Activated T-helper 2 cell treated with anti-CD3 and anti-CD28 coated beads, Interferon-gamma antibody, Interleukin-2, Interleukin-4, amounts not matched to agents 10 μg/mL and 5 μg/mL and 100 μg/mL, durations not matched to agents 14 hours and 24 hours and 36 hours (primary cell): ENCODE results near the gene MITF. TPM values are rescaled to one million over a fixed set of nuclear protein-coding genes. Genes with fewer than 3 reads are reported as not detected.

Experiments used
- DNase-seq: peaks from one replicate; pipeline ENCODE4 v3.0.0; 2021; ENCODE audit warnings: low spot score
- H3K27ac Mint-ChIP-seq: one replicate; pipeline ENCODE4 v1.8.0; 2021; ENCODE audit warnings: mixed read lengths
- H3K27me3 Mint-ChIP-seq: one replicate; pipeline ENCODE4 v1.8.0; 2021; ENCODE audit warnings: low read depth, mixed read lengths
- H3K36me3 Mint-ChIP-seq: one replicate; pipeline ENCODE4 v1.8.0; 2021; ENCODE audit warnings: low read depth, mixed read lengths
- H3K4me1 Mint-ChIP-seq: one replicate; pipeline ENCODE4 v1.8.0; 2021; ENCODE audit warnings: low read depth, mixed read lengths
- H3K4me3 Mint-ChIP-seq: one replicate; pipeline ENCODE4 v1.8.0; 2021; ENCODE audit warnings: low read depth, mild to moderate bottlenecking, moderate library complexity, mixed read lengths
- H3K9me3 Mint-ChIP-seq: one replicate; pipeline ENCODE4 v1.8.0; 2021; ENCODE audit warnings: mixed read lengths
- intact Hi-C: fragments of 100-400 bp; cut with micrococcal nuclease; formaldehyde crosslinking; loops from one replicate; pipeline ENCODE4 v1.15.1; 2023
- total RNA-seq: library from RNA; stranded (reverse); gene quantifications from 2 replicates; pipeline ENCODE4 v1.2.3, GENCODE V29; 2022

Gene MITF
- total RNA-seq, 1 donor from 2014 or later, result 0.07 TPM

GRCh38 chr3:69821133-69821532 lies 81.9 kb downstream of the MITF start:
- DNase-seq, result no peak
- Mint-ChIP-seq H3K9me3 (no peaks in the 10 kb centered on the region), H3K4me1 (no peaks in the 10 kb centered on the region), H3K4me3 (no peak overlapping the region), H3K27me3 (no peaks in the 10 kb centered on the region), H3K27ac (no peak overlapping the region), H3K36me3 (no peaks in the 10 kb centered on the region)
- intact Hi-C loops, result no loop called here

DNA sequence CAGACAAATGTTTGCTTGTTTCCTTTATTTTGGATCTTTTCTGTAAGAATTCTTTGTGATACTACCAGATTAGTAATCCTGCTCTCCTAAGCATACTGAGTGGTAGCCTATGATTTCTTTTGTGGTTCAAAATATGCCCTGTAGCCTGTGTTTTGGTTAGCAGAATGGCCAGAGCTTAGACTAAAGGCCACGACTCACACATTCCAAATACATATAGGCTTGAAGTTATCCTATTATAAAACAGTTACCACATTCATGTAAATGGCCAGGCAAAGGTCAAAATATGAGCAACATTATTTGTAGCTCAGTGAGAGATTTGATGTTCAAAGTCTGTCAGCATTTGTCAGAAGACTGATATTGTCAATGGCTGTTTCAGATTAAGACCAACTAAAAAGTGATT lies 84.5 kb downstream of the MITF start:
- no peaks in the 10 kb centered on the region for H3K27me3 Mint-ChIP-seq
- H3K27ac Mint-ChIP-seq, result no peak overlapping the region
- no peaks in the 10 kb centered on the region for H3K36me3 Mint-ChIP-seq
- H3K4me3 Mint-ChIP-seq, result no peak overlapping the region
- intact Hi-C loops, result no loop called here
- H3K9me3 Mint-ChIP-seq, result no peaks in the 10 kb centered on the region
- no peaks in the 10 kb centered on the region for H3K4me1 Mint-ChIP-seq
- DNase-seq, result no peak

GRCh38 chr3:69825446-69825845 lies 86.2 kb downstream of the MITF start:
- Mint-ChIP-seq H3K27ac (no peak overlapping the region), H3K4me1 (no peaks in the 10 kb centered on the region), H3K9me3 (no peaks in the 10 kb centered on the region)

DNA sequence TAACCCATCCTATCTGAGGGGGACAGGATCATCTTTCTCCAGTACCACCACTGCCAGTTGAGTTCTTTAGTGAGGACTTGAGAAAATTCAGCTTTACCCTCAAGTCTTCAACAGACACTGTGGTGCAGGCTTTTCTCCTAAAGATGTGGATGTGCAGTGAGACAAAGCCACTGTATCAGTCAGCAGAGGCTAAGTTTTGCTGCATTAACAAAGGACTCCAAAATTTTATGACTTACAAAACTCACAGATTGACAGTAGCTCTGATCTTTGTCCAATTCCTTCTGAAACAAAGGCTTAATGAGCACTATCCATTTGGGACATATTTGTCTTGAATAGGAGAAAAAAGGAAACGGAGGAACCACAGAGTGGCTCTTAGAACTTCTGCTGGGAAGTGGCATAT lies 87.9 kb downstream of the MITF start:
- H3K27ac Mint-ChIP-seq, result no peak overlapping the region
- no peaks in the 10 kb centered on the region for H3K27me3 Mint-ChIP-seq
- intact Hi-C loops, result no loop called here
- no peaks in the 10 kb centered on the region for H3K4me1 Mint-ChIP-seq
- no peaks in the 10 kb centered on the region for H3K9me3 Mint-ChIP-seq
- no peak overlapping the region for H3K4me3 Mint-ChIP-seq
- DNase-seq, result no peak
- no peaks in the 10 kb centered on the region for H3K36me3 Mint-ChIP-seq

More at GRCh38 chr3:69825446-69825845, 86.2 kb downstream of the MITF start:
- no peak overlapping the region for H3K4me3 Mint-ChIP-seq
- intact Hi-C loops, result no loop called here
- DNase-seq, result no peak
- no peaks in the 10 kb centered on the region for H3K27me3 Mint-ChIP-seq
- no peaks in the 10 kb centered on the region for H3K36me3 Mint-ChIP-seq

GRCh38 chr3:69828817-69829216 lies 89.6 kb downstream of the MITF start:
- DNase-seq, result no peak
- no peaks in the 10 kb centered on the region for H3K36me3 Mint-ChIP-seq
- H3K4me3 Mint-ChIP-seq, result no peak overlapping the region
- no peaks in the 10 kb centered on the region for H3K4me1 Mint-ChIP-seq
- H3K27me3 Mint-ChIP-seq, result no peaks in the 10 kb centered on the region
- intact Hi-C loops, result no loop called here
- H3K27ac Mint-ChIP-seq, result no peak overlapping the region
- H3K9me3 Mint-ChIP-seq, result peaks cover 3% of the 10 kb centered on the region

GRCh38 chr3:69830147-69830546 lies 90.9 kb downstream of the MITF start:
- intact Hi-C loops, result no loop called here
- no peaks in the 10 kb centered on the region for H3K4me1 Mint-ChIP-seq
- DNase-seq, result no peak
- H3K27me3 Mint-ChIP-seq, result no peaks in the 10 kb centered on the region
- no peak overlapping the region for H3K4me3 Mint-ChIP-seq
- H3K27ac Mint-ChIP-seq, result no peak overlapping the region
- peaks cover 7% of the 10 kb centered on the region for H3K9me3 Mint-ChIP-seq
- no peaks in the 10 kb centered on the region for H3K36me3 Mint-ChIP-seq

- H3K9me3 Mint-ChIP-seq, result peaks cover 15% of the 10 kb centered on the region
- no peak for DNase-seq
- no peak overlapping the region for H3K4me3 Mint-ChIP-seq
- intact Hi-C loops, result no loop called here
- no peaks in the 10 kb centered on the region for H3K36me3 Mint-ChIP-seq
- no peak overlapping the region for H3K27ac Mint-ChIP-seq
- no peaks in the 10 kb centered on the region for H3K4me1 Mint-ChIP-seq
- H3K27me3 Mint-ChIP-seq, result no peaks in the 10 kb centered on the region
Measured at GRCh38 chr3:69831737-69832136, 92.5 kb downstream of the MITF start.

DNA sequence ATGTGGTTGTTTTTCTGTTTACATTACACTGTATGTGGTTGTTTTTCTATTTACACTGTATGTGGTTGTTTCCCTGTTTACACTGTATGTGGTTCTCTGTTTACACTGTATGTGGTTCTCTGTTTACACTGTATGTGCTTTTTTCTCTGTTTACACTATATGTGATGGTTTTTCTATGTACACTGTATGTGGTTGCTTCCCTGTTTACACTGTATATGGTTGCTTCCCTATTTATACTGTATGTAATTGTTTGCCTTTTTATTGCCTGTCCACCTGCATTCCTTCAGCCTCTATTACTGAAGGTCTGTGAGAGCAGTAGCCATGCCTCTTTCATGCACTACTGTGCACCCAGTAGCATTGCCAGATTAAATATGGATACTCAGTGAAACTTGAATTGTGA lies 94.3 kb downstream of the MITF start:
- H3K9me3 Mint-ChIP-seq, result peaks cover 15% of the 10 kb centered on the region
- intact Hi-C loops, result no loop called here
- H3K27ac Mint-ChIP-seq, result no peak overlapping the region
- no peaks in the 10 kb centered on the region for H3K27me3 Mint-ChIP-seq
- H3K36me3 Mint-ChIP-seq, result no peaks in the 10 kb centered on the region
- H3K4me1 Mint-ChIP-seq, result no peaks in the 10 kb centered on the region
- no peak for DNase-seq
- H3K4me3 Mint-ChIP-seq, result no peak overlapping the region

DNA sequence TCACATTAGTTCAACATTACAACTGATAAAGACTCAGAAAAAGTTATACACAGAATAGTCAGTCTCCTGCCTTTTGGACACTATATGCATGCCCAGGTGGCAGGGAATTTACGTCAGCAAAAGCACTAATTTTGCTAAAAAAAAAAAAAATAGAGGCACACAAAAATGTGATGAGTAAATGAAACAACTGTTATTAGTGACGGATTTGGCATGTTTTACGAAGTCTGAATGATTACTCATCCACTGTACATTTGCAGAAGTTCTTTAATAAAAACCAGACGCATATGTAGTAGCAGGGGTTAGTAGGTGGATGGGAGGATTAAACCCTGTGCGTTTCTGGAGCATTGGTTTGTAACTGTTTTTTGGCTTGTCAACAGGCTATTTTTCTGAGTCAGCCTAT lies 99.0 kb downstream of the MITF start:
- Mint-ChIP-seq H3K9me3 (peaks cover 15% of the 10 kb centered on the region), H3K36me3 (no peaks in the 10 kb centered on the region), H3K27ac (no peak overlapping the region), H3K4me3 (no peak overlapping the region), H3K27me3 (no peaks in the 10 kb centered on the region), H3K4me1 (no peaks in the 10 kb centered on the region)
- intact Hi-C loops, result no loop called here
- no peak for DNase-seq

DNA sequence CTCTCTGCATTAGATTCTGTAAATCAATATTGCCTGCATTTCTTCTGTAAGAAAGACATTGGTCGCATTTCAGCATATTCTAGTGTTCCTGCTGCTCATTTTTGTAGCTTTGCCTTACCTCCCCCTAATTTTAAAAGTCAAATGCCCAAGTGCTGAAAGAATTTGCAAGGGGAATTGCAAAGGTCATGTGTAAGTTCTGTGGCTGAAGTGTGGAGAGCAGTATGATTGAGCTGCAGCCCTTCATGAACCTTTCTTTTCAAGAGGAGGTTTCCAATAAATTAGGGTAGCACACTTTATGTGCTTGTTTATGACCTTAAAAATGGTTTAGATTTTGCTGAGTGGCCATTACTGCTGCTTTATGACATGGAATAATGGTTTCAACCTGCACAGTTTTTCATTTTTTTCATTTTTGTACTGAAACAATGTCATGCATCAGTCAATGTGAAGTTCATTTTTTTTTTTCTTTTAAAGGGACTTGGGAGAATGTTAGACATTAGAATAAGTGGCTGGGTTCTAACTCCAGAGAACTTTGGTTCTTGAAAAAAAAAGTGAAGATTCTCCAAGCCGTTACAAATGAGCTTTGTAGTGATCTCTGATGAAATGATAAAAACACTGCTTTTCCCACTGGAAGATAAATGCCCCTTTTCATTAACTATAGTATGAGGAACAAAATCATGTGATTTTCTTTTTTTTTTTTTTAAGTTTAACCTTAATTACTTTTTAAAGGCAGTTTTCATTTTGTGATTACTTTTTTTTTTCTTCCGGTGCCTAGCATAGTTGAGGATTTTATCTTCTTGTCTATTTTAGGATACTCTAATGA lies 99.6 kb downstream of the MITF start:
- intact Hi-C loops, result no loop called here
- peaks cover 11% of the 10 kb centered on the region for H3K9me3 Mint-ChIP-seq
- H3K4me3 Mint-ChIP-seq, result no peak overlapping the region

DNA sequence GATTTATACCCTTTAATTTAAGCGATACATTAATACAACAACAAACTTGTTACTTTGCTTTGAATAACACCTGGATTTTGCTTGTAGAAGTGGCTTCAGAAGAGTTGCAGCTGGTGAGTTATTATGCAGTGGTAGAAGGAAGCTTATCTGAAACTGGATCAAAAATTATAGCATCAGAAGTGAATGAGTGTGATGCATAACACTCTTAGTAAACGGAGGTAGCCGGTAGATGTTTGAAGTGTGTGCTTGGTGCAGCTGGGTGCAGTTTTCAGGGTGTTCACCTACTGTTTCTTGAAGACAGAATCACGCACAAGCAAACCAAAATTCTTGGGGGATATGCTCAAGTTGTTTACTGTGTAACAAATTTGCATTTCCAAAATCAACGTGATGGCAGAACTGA lies 103.1 kb downstream of the MITF start:
- DNase-seq, result no peak
- intact Hi-C loops, result no loop called here
- no peaks in the 10 kb centered on the region for H3K9me3 Mint-ChIP-seq
- H3K36me3 Mint-ChIP-seq, result no peaks in the 10 kb centered on the region
- H3K4me1 Mint-ChIP-seq, result no peaks in the 10 kb centered on the region
- no peak overlapping the region for H3K27ac Mint-ChIP-seq
- no peak overlapping the region for H3K4me3 Mint-ChIP-seq
- no peaks in the 10 kb centered on the region for H3K27me3 Mint-ChIP-seq

More for the DNA sequence above, 99.6 kb downstream of the MITF start:
- H3K36me3 Mint-ChIP-seq, result no peaks in the 10 kb centered on the region
- no peak overlapping the region for H3K27ac Mint-ChIP-seq
- H3K27me3 Mint-ChIP-seq, result no peaks in the 10 kb centered on the region
- no peaks in the 10 kb centered on the region for H3K4me1 Mint-ChIP-seq
- no peak for DNase-seq

DNA sequence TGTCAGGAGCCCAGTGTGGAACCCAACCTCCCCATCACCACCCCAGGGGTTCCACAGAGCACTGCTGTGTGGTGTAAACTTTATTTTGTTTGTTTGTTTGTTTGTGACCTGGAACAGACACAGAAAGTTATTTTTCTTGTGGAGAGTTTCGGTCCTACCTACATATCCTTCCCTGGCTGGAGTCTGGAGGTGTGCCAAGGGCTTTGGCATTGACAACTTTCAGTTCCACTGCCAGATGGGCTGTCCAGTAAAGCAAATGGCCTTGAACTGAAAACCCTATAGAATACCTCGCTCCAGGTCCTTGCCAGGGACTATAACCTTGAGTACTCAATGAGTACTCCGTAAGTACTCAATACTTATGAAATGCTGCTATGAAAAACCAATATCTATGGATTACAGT lies 103.5 kb downstream of the MITF start:
- Mint-ChIP-seq H3K9me3 (no peaks in the 10 kb centered on the region), H3K27me3 (no peaks in the 10 kb centered on the region), H3K4me1 (no peaks in the 10 kb centered on the region), H3K4me3 (no peak overlapping the region), H3K36me3 (no peaks in the 10 kb centered on the region), H3K27ac (no peak overlapping the region)
- DNase-seq, result no peak
- intact Hi-C loops, result no loop called here

DNA sequence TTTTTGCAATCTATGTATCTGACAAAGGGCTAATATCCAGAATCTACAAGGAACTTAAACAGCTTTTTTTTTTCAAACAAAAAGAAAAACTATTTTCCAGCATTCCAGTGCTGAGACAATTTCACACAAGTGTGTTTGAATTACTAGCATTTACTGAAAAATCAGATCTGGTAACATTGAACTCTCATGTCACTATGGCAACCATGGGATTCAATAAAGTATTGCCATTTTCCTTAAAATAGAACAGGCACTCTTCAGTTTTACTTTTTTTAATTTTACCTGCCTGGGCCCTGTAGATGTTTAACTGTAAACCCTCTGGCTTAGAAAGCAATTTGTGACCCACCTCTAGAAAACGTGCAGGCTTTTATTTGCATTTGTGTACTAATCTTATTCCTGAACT lies 105.4 kb downstream of the MITF start:
- H3K27me3 Mint-ChIP-seq, result no peaks in the 10 kb centered on the region
- intact Hi-C loops, result no loop called here
- no peak overlapping the region for H3K4me3 Mint-ChIP-seq
- H3K27ac Mint-ChIP-seq, result no peak overlapping the region
- no peaks in the 10 kb centered on the region for H3K9me3 Mint-ChIP-seq
- no peaks in the 10 kb centered on the region for H3K36me3 Mint-ChIP-seq
- no peak for DNase-seq
- no peaks in the 10 kb centered on the region for H3K4me1 Mint-ChIP-seq

DNA sequence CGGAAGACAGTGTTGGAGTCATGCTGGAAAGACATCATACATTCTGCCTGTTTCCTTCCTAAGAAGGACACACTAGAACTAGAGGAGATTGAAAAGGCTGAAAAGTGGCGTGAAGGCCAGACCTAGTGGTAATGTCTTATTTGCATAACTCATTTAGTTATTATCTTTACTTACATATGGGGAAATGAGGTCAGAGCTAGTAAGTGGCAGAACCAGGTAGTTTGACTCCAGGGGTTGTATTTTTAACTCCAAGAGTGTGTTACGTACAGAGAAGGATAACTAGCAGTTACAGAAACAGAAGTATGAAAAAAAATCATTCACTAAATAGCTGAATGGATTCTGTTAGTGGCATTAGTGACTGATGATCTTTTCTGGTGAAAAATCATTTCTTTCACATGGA lies 108.0 kb downstream of the MITF start:
- H3K9me3 Mint-ChIP-seq, result no peaks in the 10 kb centered on the region
- no peaks in the 10 kb centered on the region for H3K36me3 Mint-ChIP-seq
- no peak overlapping the region for H3K27ac Mint-ChIP-seq
- no peaks in the 10 kb centered on the region for H3K4me1 Mint-ChIP-seq
- no peaks in the 10 kb centered on the region for H3K27me3 Mint-ChIP-seq
- DNase-seq, result no peak
- intact Hi-C loops, result no loop called here
- no peak overlapping the region for H3K4me3 Mint-ChIP-seq
